GM20000 (cell line): Measurements from ENCODE around the gene GGT1.
A peak's percentile ranks its signal among the peaks of the same experiment; 100 is the strongest.
"Not testable (repeated sequence)": the region's sequence is repeated elsewhere in the genome, so short reads cannot be mapped to it uniquely, and the experiment has no call there.

Experiments used
- DNase-seq: peaks from one replicate; pipeline ENCODE4 v3.0.0; 2012; ENCODE audit warnings: low spot score
- TF ChIP-seq, protein P1 (sequence below): IDR thresholded peaks from 2 replicates; pipeline ENCODE4 v1.5.1; 2012; ENCODE audit warnings: mild to moderate bottlenecking, control low read depth; ENCODE audit errors: extremely low read depth, missing control alignments

The GGT1 gene

DNA sequence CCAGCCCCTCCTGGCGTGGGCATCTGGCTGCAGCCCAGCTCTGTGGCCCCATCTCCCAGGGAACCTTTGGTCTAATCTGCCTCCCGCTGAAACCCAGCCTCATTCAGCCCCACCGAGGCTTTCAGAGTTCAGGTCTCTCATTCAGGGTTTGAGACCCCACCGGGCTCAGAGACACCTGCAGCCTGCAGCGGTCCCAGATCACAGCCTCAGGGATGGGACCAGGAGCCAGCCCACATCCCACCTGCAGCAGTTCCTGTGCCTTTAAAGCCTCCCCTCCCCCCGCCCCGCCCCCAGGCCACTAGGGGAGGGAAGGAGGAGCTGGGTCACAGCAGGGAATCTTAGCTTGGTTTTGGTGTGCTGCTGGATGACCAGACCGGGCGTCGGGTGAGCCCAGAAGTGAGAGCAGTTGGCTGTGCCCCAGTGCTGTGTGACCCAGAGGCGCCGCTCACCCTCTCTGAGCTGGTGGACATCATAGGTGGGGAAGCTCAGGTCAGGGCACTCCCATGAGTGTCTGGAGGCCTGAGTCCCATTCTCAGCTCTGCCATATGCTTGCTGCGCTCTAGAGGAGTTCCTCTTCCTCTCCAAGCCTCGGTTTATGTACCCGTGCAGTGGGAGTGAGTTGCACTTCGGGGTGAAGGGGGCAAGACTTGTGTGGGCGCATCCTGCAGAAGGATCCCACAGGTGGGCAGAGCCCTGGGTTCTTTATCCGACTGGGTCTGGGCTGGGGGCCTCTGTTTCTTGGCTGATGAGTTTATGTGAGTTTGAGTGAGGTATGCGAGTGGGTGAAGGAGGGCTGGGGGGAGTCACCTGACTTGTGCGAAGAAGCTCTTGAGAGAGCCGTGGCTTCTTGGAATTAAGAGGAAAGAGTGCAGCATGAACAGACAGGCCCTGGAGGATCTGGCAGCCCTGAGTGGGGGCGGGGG is at the start of gene GGT1:
Gene GGT1 (plus strand): TSS at position 347 of the 923 bp plus-strand sequence. CDS start 7,889 bp downstream, outside the sequence.
- DNase-seq, result not testable (repeated sequence)

DNA sequence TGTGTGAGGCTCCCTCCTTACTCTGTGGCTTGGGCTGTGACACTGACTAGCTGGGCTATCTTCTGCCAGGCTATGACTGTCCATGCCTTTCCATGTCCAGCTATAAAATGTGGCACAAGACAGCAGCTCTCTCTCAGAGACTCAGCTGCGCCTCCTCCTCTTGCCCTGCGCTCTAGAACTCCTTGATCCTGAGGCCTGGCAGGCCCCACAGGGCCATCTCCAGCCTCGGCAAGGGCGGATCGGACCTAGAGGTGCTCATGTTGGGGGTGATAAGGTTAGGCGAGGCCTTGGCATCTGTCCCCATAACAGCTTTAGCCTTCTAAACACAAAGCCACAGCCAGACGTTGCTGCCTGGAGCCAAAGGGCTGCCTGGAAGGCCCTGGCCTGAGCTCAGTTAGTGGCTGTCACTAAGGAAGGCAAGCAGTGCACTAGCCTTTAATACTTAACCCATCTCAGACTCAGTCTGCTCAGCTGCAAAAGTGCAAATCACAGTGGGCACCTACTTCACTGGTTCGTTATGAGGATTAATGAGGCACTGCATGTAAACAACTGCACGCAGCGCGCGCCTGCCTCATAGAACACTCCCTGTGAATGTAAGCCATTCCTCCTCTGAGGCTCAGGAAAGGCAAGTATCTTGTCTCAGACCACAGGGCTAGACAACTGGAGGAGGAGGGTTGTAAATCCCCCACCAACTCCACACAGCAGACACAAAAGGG is 49.2 kb upstream of the GGT1 start:
- no peak for DNase-seq
- TF ChIP-seq, protein P1, sequence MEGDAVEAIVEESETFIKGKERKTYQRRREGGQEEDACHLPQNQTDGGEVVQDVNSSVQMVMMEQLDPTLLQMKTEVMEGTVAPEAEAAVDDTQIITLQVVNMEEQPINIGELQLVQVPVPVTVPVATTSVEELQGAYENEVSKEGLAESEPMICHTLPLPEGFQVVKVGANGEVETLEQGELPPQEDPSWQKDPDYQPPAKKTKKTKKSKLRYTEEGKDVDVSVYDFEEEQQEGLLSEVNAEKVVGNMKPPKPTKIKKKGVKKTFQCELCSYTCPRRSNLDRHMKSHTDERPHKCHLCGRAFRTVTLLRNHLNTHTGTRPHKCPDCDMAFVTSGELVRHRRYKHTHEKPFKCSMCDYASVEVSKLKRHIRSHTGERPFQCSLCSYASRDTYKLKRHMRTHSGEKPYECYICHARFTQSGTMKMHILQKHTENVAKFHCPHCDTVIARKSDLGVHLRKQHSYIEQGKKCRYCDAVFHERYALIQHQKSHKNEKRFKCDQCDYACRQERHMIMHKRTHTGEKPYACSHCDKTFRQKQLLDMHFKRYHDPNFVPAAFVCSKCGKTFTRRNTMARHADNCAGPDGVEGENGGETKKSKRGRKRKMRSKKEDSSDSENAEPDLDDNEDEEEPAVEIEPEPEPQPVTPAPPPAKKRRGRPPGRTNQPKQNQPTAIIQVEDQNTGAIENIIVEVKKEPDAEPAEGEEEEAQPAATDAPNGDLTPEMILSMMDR, result no peak

DNA sequence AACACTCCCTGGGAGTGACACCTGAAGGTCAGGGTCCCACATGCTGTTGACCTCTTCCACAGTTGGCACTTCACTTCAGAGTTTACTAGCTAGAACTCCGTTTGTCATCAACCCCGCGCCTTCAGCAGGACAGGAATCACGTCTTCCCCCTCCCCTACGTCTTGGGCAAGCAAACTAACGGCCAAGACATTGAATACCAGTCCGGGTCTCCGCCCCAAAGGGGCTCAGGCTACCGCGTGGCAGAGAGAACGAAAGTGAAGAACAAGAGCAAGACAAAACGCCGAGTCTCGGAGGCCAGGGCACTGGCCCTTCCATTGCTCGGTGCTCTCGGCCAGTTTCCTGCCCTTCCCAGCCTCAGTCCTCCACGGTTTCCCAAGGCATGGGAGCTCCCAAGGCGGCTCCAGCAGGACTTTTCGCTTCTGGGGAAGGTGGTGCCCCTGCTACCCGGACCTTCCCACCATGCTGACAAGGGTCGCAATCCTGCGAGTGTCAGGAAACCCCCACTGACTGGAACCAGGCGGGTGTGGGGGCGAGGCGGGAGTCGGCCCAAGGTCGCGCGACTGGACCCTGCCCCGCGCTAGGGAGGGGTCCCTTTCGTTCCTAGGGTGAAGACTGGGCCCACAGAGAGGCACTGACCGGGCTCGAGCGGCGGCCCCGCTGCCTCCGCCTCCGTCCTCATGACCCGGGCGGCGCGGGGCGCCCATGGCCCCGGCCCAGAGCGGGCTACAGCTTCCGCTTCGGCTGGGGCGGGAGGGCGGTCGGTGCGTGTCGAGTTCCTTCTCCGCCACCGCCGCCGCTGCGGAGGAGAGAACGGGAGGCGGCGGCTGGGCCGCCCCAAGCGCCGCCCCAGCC is 48.5 kb upstream of the GGT1 start, which contains the start of gene GUCD1:
Gene GUCD1 (minus strand): TSS at position 826 of the 852 bp plus-strand sequence. CDS start 147 bp downstream, at position 679.
- DNase-seq, result peak; percentile 51
- TF ChIP-seq, protein P1, result no peak

- DNase-seq, result peak; percentile 99
- TF ChIP-seq, protein P1, result no peak
Observed at GRCh38 chr22:24555165-24556039, 47.6 kb upstream of the GGT1 start, which contains the start of gene SNRPD3. Gene SNRPD3, plus strand, starts transcription at chr22:24555999. Its CDS starts 1,676 bp downstream, at chr22:24557675.

GRCh38 chr22:24559471-24559870 is 43.5 kb upstream of the GGT1 start:
- DNase-seq, result no peak
- TF ChIP-seq, protein P1, result no peak

GRCh38 chr22:24563246-24563645 is 39.7 kb upstream of the GGT1 start:
- TF ChIP-seq, protein P1, result no peak
- DNase-seq, result no peak
